Ishikawa (cell line): ENCODE measurements around the gene CDX2.

Experiments
- EGR1 ChIP-seq: IDR thresholded peaks from 2 replicates; pipeline ENCODE4 v1.6.1; 2012
- EP300 ChIP-seq: IDR thresholded peaks from 2 replicates; pipeline ENCODE4 v1.6.1; 2012; ENCODE audit warnings: borderline replicate concordance
- RAD21 ChIP-seq: IDR thresholded peaks from 2 replicates; pipeline ENCODE4 v1.6.1; 2012; ENCODE audit warnings: low read depth
- TAF1 ChIP-seq: IDR thresholded peaks from 2 replicates; pipeline ENCODE4 v1.6.1; 2012; ENCODE audit warnings: low read depth, mild to moderate bottlenecking
- TCF12 ChIP-seq: IDR thresholded peaks from 2 replicates; pipeline ENCODE4 v1.6.1; 2012; ENCODE audit warnings: low read depth
- TEAD4 ChIP-seq: IDR thresholded peaks from 2 replicates; pipeline ENCODE4 v1.6.1; 2012
- YY1 ChIP-seq: IDR thresholded peaks from 2 replicates; pipeline ENCODE4 v1.6.1; 2012; ENCODE audit warnings: low read depth
- TF ChIP-seq, protein P1 (sequence below): IDR thresholded peaks from 2 replicates; pipeline ENCODE4 v1.6.1; 2012; ENCODE audit warnings: low read depth, mild to moderate bottlenecking

- TF ChIP-seq EGR1 (no peak), TCF12 (no peak), TAF1 (no peak), EP300 (no peak), TEAD4 (no peak), RAD21 (no peak), YY1 (no peak)
- TF ChIP-seq, protein P1, sequence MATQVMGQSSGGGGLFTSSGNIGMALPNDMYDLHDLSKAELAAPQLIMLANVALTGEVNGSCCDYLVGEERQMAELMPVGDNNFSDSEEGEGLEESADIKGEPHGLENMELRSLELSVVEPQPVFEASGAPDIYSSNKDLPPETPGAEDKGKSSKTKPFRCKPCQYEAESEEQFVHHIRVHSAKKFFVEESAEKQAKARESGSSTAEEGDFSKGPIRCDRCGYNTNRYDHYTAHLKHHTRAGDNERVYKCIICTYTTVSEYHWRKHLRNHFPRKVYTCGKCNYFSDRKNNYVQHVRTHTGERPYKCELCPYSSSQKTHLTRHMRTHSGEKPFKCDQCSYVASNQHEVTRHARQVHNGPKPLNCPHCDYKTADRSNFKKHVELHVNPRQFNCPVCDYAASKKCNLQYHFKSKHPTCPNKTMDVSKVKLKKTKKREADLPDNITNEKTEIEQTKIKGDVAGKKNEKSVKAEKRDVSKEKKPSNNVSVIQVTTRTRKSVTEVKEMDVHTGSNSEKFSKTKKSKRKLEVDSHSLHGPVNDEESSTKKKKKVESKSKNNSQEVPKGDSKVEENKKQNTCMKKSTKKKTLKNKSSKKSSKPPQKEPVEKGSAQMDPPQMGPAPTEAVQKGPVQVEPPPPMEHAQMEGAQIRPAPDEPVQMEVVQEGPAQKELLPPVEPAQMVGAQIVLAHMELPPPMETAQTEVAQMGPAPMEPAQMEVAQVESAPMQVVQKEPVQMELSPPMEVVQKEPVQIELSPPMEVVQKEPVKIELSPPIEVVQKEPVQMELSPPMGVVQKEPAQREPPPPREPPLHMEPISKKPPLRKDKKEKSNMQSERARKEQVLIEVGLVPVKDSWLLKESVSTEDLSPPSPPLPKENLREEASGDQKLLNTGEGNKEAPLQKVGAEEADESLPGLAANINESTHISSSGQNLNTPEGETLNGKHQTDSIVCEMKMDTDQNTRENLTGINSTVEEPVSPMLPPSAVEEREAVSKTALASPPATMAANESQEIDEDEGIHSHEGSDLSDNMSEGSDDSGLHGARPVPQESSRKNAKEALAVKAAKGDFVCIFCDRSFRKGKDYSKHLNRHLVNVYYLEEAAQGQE, result no peak
Measured at GRCh38 chr13:27927444-27928352, 41.4 kb downstream of the CDX2 start.
